GM13976 (cell line): ENCODE data around the gene SLC37A1.

Source experiments
- DNase-seq: peaks from one replicate; pipeline ENCODE4 v3.0.0; 2012; ENCODE audit warnings: low spot score
- in situ Hi-C: fragments of 300-500 bp; cut with MboI; formaldehyde crosslinking; loops from one replicate; pipeline ENCODE4 v1.12.0; 2022; ENCODE audit warnings: low sequenced_read_pairs, mixed read lengths, inconsistent platforms; ENCODE audit not compliant: unreplicated experiment
- TF ChIP-seq, protein P1 (sequence below): IDR thresholded peaks from 2 replicates; pipeline ENCODE4 v1.5.1; 2012; ENCODE audit warnings: borderline replicate concordance, mild to moderate bottlenecking; ENCODE audit not compliant: insufficient read depth; ENCODE audit errors: extremely low read depth, missing control alignments, control extremely low read depth

Gene SLC37A1

DNA sequence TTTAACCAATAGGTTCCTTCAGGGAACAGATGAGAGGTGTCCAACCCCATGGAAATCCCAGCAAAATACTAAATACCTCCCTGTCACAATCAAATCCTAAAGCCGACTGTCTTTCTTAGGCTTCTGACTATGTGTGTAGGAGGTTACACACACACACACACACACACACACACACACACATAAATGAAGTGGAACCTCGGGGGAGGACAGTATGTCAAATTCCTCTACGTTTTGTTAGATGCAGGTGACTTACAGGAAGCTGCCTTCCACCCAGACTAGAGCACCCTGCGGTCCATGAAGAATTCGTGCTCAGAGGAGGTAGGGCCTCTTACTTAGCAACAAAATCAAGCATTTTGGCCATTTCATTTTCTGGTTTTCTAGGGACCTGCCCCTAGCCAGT is 34.1 kb upstream of the SLC37A1 start:
- in situ Hi-C loops = no loop called here
- TF ChIP-seq, protein P1, sequence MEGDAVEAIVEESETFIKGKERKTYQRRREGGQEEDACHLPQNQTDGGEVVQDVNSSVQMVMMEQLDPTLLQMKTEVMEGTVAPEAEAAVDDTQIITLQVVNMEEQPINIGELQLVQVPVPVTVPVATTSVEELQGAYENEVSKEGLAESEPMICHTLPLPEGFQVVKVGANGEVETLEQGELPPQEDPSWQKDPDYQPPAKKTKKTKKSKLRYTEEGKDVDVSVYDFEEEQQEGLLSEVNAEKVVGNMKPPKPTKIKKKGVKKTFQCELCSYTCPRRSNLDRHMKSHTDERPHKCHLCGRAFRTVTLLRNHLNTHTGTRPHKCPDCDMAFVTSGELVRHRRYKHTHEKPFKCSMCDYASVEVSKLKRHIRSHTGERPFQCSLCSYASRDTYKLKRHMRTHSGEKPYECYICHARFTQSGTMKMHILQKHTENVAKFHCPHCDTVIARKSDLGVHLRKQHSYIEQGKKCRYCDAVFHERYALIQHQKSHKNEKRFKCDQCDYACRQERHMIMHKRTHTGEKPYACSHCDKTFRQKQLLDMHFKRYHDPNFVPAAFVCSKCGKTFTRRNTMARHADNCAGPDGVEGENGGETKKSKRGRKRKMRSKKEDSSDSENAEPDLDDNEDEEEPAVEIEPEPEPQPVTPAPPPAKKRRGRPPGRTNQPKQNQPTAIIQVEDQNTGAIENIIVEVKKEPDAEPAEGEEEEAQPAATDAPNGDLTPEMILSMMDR = no peak
- DNase-seq = no peak

DNA sequence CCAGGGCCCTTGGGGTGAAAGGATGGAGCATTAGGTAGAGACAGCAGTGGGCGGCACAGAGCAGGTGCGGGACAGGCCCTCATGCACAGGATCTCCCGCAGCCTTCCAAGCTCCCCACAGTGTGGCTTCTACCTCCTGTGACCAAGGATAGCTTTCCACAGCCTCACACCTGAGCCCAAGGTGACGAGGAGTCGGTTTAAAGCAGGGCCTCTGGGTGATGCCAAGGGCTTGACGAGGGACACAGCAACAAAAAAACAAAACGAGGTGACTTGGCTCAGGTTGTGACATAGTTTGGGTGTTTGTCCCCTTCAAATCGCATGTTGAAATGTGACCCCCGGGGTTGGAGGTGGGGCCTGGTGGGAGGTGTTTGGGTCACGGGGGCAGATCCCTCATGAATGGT is 32.9 kb upstream of the SLC37A1 start:
- DNase-seq = no peak
- TF ChIP-seq, protein P1 = no peak
- in situ Hi-C loops = no loop called here

DNA sequence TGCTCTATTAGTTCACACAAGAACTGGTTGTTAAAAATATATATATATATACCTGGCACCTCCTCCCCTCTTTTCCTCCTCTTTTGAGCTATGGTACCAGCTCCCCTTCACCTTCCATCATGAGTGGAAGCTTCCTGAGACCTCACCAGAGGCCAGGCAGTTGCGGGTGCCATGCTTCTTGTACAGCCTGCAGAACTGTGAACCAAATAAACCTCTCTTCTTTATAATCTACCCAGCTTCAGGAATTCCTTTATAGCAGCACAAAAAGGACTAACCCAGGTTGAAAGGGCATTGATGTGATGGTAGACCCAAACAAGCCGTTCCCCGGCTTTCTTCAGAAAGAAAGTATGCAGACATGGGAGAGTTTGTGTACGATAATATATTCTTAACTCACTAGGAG is 32.5 kb upstream of the SLC37A1 start:
- TF ChIP-seq, protein P1 = no peak
- in situ Hi-C loops = no loop called here

DNA sequence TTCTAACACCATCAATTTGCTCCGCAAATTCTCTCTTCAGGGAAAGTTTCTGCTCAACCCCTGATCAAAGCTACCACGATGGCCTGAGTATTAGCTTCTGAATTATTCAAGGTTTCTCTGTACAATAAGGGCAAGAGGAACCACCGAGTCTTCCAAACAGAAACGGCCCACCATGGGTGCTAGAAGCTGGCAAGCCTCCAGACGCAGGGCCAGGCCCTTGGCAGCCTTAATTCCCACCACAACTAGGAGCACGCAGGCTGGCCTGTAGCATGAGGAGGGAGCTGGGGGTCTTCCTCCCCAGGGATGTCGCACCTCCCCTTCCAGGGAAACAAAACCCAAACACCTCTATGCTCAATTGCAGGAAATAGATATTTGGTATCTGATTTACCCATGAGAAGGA is 28.7 kb upstream of the SLC37A1 start:
- DNase-seq = no peak
- in situ Hi-C loops = no loop called here
- TF ChIP-seq, protein P1 = no peak

More for the DNA sequence above, 32.5 kb upstream of the SLC37A1 start:
- no peak for DNase-seq

DNA sequence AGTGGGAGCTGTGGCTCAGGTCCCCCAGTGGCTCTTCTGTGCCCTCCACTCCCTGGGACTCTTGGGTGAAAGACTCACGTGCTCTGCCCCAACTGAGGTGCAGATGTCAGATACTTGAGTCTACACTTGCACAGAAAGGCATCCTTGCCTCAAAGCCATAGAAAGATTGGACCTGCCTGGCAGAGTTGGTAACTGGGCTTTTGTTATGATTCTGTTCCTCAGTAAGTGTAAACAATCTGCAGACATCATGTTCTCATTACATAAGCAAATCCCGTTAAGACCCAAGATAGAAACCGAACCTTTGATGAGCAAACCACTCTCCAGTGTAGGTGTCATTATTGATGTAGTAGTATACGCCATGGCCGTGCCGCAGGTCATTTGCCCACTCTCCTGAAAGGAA is 27.6 kb upstream of the SLC37A1 start:
- in situ Hi-C loops = no loop called here
- TF ChIP-seq, protein P1 = no peak
- DNase-seq = no peak

DNA sequence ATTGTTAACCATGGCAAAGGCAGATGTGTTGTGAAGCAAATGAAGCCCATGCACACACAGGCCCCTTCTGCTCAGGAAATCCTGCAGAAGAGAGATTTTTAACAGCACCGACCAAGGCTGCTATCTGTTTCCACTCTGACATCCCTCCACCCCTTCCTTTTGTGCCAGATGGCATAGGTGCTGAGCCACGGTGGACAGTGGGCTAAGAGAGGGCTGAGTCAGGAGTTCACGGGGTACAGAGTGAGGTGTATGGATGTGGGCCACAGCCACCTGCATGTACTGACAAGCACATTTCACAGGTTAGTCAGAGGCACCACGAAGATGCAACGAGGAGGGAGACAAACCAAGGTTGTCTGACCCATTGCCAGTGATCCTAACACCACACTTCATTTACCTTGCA is 27.1 kb upstream of the SLC37A1 start:
- DNase-seq = no peak
- TF ChIP-seq, protein P1 = no peak
- in situ Hi-C loops = no loop called here
